IMR-90 (cell line): ENCODE measurements around the gene GRN.

Source experiments
- CEBPB ChIP-seq: IDR thresholded peaks from 2 replicates; pipeline ENCODE4 v1.6.1; 2012; ENCODE audit warnings: low read depth, low read length, improper control_type of control experiment
- FOS ChIP-seq: fragments of 150-350 bp; IDR thresholded peaks from 2 replicates; pipeline ENCODE4 v1.6.1; 2016; ENCODE audit warnings: low read depth, low read length
- MAFK ChIP-seq: IDR thresholded peaks from 2 replicates; pipeline ENCODE4 v1.6.1; 2012; ENCODE audit warnings: low read depth, low read length, improper control_type of control experiment
- MAZ ChIP-seq: IDR thresholded peaks from 2 replicates; pipeline ENCODE4 v1.6.1; 2012; ENCODE audit warnings: low read depth, mild to moderate bottlenecking, low read length, improper control_type of control experiment, moderate library complexity, borderline replicate concordance
- POLR2A ChIP-seq: IDR thresholded peaks from 2 replicates; pipeline ENCODE4 v1.6.1; 2012; ENCODE audit warnings: mild to moderate bottlenecking, low read depth, low read length
- RAD21 ChIP-seq: IDR thresholded peaks from 2 replicates; pipeline ENCODE4 v1.6.1; 2012; ENCODE audit warnings: low read length, improper control_type of control experiment
- RCOR1 ChIP-seq: IDR thresholded peaks from 2 replicates; pipeline ENCODE4 v1.6.1; 2012; ENCODE audit warnings: mild to moderate bottlenecking, low read length, improper control_type of control experiment; ENCODE audit not compliant: insufficient replicate concordance
- RFX5 ChIP-seq: IDR thresholded peaks from 2 replicates; pipeline ENCODE4 v1.8.0; 2012; ENCODE audit warnings: low read depth, mild to moderate bottlenecking, low read length, moderate library complexity
- TF ChIP-seq, protein P1 (sequence below): conservative IDR thresholded peaks from 2 replicates; pipeline ENCODE4 v1.5.1; 2012; ENCODE audit warnings: mild to moderate bottlenecking, low read depth, low read length, improper control_type of control experiment

GRCh38 chr17:44348234-44348987 lies 3.3 kb downstream of the GRN start:
- TF ChIP-seq RCOR1 (no peak), POLR2A (no peak), CEBPB (no peak), RFX5 (no peak), RAD21 (no peak), MAZ (no peak), MAFK (no peak), FOS (no peak)
- TF ChIP-seq, protein P1, sequence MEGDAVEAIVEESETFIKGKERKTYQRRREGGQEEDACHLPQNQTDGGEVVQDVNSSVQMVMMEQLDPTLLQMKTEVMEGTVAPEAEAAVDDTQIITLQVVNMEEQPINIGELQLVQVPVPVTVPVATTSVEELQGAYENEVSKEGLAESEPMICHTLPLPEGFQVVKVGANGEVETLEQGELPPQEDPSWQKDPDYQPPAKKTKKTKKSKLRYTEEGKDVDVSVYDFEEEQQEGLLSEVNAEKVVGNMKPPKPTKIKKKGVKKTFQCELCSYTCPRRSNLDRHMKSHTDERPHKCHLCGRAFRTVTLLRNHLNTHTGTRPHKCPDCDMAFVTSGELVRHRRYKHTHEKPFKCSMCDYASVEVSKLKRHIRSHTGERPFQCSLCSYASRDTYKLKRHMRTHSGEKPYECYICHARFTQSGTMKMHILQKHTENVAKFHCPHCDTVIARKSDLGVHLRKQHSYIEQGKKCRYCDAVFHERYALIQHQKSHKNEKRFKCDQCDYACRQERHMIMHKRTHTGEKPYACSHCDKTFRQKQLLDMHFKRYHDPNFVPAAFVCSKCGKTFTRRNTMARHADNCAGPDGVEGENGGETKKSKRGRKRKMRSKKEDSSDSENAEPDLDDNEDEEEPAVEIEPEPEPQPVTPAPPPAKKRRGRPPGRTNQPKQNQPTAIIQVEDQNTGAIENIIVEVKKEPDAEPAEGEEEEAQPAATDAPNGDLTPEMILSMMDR, result no peak
